Fibroblast of pulmonary artery (primary cell): ENCODE data around the gene ARHGEF5.

ENCODE experiments used
- DNase-seq: peaks from one replicate; pipeline ENCODE4 v3.0.0-alpha.2; 2010; ENCODE audit warnings: low read depth
- H3K4me3 ChIP-seq: replicated peaks from 2 replicates; pipeline ENCODE4 v1.5.1; 2011; ENCODE audit warnings: low read depth, mild to moderate bottlenecking, control low read depth, low read length, moderate library complexity
- CTCF ChIP-seq: IDR thresholded peaks from 2 replicates; pipeline ENCODE4 v1.5.1; 2011; ENCODE audit warnings: mild to moderate bottlenecking, control low read depth, low read length, inconsistent platforms; ENCODE audit errors: missing control alignments

ARHGEF5 gene

GRCh38 chr7:144401490-144401889 is 46.3 kb downstream of the ARHGEF5 start:
- TF ChIP-seq CTCF, result no peak
- no peak overlapping the region for H3K4me3 ChIP-seq

DNA sequence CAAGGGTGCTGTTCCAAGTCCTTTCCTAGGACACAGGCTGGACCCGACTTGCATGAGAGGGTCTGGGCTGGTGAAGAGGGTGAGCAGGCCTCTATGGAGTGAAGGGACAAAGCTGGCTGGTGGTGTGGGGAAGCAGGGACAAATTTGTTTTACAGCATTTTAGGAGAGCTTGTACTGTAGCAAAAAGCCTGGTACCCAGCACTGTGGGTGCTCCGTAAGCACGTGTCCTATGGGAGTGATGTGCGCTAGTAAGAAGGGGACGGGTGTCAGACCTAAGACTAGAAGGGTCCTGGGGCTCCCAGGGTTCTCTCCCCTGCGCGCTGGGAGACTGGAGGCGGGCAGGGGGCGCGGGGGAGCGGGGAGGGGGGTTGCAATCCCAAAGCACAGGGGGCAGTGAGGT is 47.9 kb downstream of the ARHGEF5 start:
- TF ChIP-seq CTCF, result no peak
- no peak overlapping the region for H3K4me3 ChIP-seq
- no peak for DNase-seq

More at GRCh38 chr7:144401490-144401889, 46.3 kb downstream of the ARHGEF5 start:
- no peak for DNase-seq

- TF ChIP-seq CTCF, result no peak
- no peak within 1 kb of the TSS for H3K4me3 ChIP-seq
- no peak for DNase-seq
These were observed 48.5 kb downstream of the ARHGEF5 start, which contains the start of gene NOBOX for GRCh38 chr7:144403649-144404061. Gene NOBOX, minus strand, starts transcription at chr7:144403693.

- no peak for DNase-seq
- no peak for TF ChIP-seq CTCF
- H3K4me3 ChIP-seq, result no peak overlapping the region
These were observed 49.7 kb downstream of the ARHGEF5 start for GRCh38 chr7:144404946-144405345.

- no peak overlapping the region for H3K4me3 ChIP-seq
- no peak for TF ChIP-seq CTCF
- no peak for DNase-seq
These were observed 52.2 kb downstream of the ARHGEF5 start for GRCh38 chr7:144407266-144407931.

GRCh38 chr7:144408121-144408520 is 52.9 kb downstream of the ARHGEF5 start:
- no peak for DNase-seq

More at GRCh38 chr7:144408121-144408520, 52.9 kb downstream of the ARHGEF5 start:
- TF ChIP-seq CTCF, result no peak
- H3K4me3 ChIP-seq, result no peak overlapping the region
